CD4-positive, alpha-beta T cell treated with Interleukin-4 for 4 hours (primary cell): Measurements from ENCODE around the gene MYBBP1A.
A peak's percentile ranks its signal among the peaks of the same experiment; 100 is the strongest.
"Not testable (repeated sequence)": the region's sequence is repeated elsewhere in the genome, so short reads cannot be mapped to it uniquely, and the experiment has no call there.

ENCODE experiments used
- DNase-seq: peaks from one replicate; pipeline ENCODE4 v3.0.0-alpha.2; 2020

Gene MYBBP1A

GRCh38 chr17:4554997-4555799, at the start of gene MYBBP1A:
MYBBP1A (minus strand) TSS chr17:4555384; CDS start chr17:4555324, 60 bp downstream.
- peak; percentile 95 for DNase-seq

GRCh38 chr17:4604736-4605135, 49.6 kb upstream of the MYBBP1A start:
- DNase-seq = not testable (repeated sequence)

- DNase-seq = no peak
Observed at GRCh38 chr17:4604111-4604644, 49.0 kb upstream of the MYBBP1A start.

- no peak for DNase-seq
Observed at GRCh38 chr17:4602041-4602440, 46.9 kb upstream of the MYBBP1A start.

GRCh38 chr17:4601326-4601725, 46.1 kb upstream of the MYBBP1A start:
- no peak for DNase-seq

GRCh38 chr17:4600563-4600962, 45.4 kb upstream of the MYBBP1A start:
- DNase-seq = no peak

- no peak for DNase-seq
Observed at GRCh38 chr17:4599505-4600281, 44.5 kb upstream of the MYBBP1A start.

GRCh38 chr17:4598776-4599504, 43.8 kb upstream of the MYBBP1A start:
- DNase-seq = no peak

- DNase-seq = no peak
Observed at GRCh38 chr17:4597975-4598374, 42.8 kb upstream of the MYBBP1A start.

- no peak for DNase-seq
Observed at GRCh38 chr17:4596636-4597380, 41.6 kb upstream of the MYBBP1A start.

- DNase-seq = not testable (repeated sequence)
Observed at GRCh38 chr17:4595685-4596342, 40.6 kb upstream of the MYBBP1A start.

- DNase-seq = peak; percentile 3
Observed at GRCh38 chr17:4594931-4595684, 39.9 kb upstream of the MYBBP1A start.

GRCh38 chr17:4594406-4594805, 39.2 kb upstream of the MYBBP1A start:
- DNase-seq = no peak

GRCh38 chr17:4593021-4593421, 37.8 kb upstream of the MYBBP1A start:
- DNase-seq = no peak

- no peak for DNase-seq
Observed at GRCh38 chr17:4592240-4593005, 37.2 kb upstream of the MYBBP1A start.

GRCh38 chr17:4591529-4591928, 36.3 kb upstream of the MYBBP1A start:
- no peak for DNase-seq

GRCh38 chr17:4590981-4591453, 35.8 kb upstream of the MYBBP1A start:
- no peak for DNase-seq

GRCh38 chr17:4590042-4590441, 34.9 kb upstream of the MYBBP1A start:
- DNase-seq = not testable (repeated sequence)

GRCh38 chr17:4588898-4589625, 33.9 kb upstream of the MYBBP1A start:
- no peak for DNase-seq
